A549 (cell line): ENCODE data around the gene OMP. TPM values are rescaled to one million over a fixed set of nuclear protein-coding genes. Genes with fewer than 3 reads are reported as not detected.

Source experiments
- ATAC-seq, 2 experiments: fragments of 200-7000 bp in 1 of 2; fragments of >200 bp in 1 of 2; cut with Nextera tagmentation in 1 of 2; cut with Tn5 transposase in 1 of 2; 3 replicates each; pipeline versions ENCODE4 v1.8.0 to v1.9.1; 2018 to 2020; ENCODE audit warnings: mild to moderate bottlenecking in 1 of 2, moderate library complexity in 1 of 2
- CTCF ChIA-PET: fragments of 300-600 bp; sonication (Branson Sonifier 250); formaldehyde crosslinking; extraction: SDS; loops from one replicate; lab custom pipeline; 2021; ENCODE audit warnings: antibody characterized with exemption, inconsistent platforms; lab: Yijun Ruan, JAX
- POLR2A ChIA-PET: fragments of 350-600 bp; formaldehyde crosslinking; extraction: SDS; loops from one replicate; lab custom pipeline; 2021; ENCODE audit warnings: antibody characterized with exemption, inconsistent platforms; lab: Yijun Ruan, JAX
- DNase-seq, 2 experiments: peaks; one replicate each; pipeline versions ENCODE4 v3.0.0 to v3.0.0-alpha.2; 2011 to 2016; ENCODE audit warnings: low read depth in 1 of 2, low spot score in 1 of 2
- FAIRE-seq: peaks from 2 replicates; lab custom pipeline; 2011; peaks lifted over from hg19 to GRCh38; lab: Jason Lieb, UNC
- H3K27ac ChIP-seq, 2 experiments: fragments of >200 bp; sonication (Bioruptor Twin); formaldehyde crosslinking; 3 replicates each; pipeline ENCODE4 v1.5.1; 2016 to 2017
- H3K4me1 ChIP-seq: fragments of >200 bp; sonication (Bioruptor Twin); formaldehyde crosslinking; 3 replicates; pipeline ENCODE4 v1.6.1; 2016
- H3K4me2 ChIP-seq: fragments of >200 bp; sonication (Bioruptor Twin); formaldehyde crosslinking; 3 replicates; pipeline ENCODE4 v1.6.1; 2016
- H3K4me3 ChIP-seq: fragments of >200 bp; sonication (Bioruptor Twin); formaldehyde crosslinking; 3 replicates; pipeline ENCODE4 v1.5.1; 2016
- H3K9me3 ChIP-seq: fragments of >200 bp; sonication (Bioruptor Twin); formaldehyde crosslinking; 3 replicates; pipeline ENCODE4 v1.6.1; 2016
- BHLHE40 ChIP-seq: IDR thresholded peaks from 2 replicates; pipeline ENCODE4 v1.6.1; 2012; ENCODE audit warnings: low read depth, low read length, inconsistent platforms
- CBX8 ChIP-seq: fragments of 200-600 bp; sonication (generic); IDR thresholded peaks from 2 replicates; pipeline ENCODE4 v1.6.1; 2016
- CEBPB ChIP-seq, 2 experiments: fragments of >200 bp in 1 of 2; sonication (Bioruptor Twin) in 1 of 2; formaldehyde crosslinking in 1 of 2; IDR thresholded peaks; 2 replicates each; pipeline ENCODE4 v1.6.1; 2012 to 2016
- EHF ChIP-seq: fragments of 250-450 bp; sonication (Bioruptor Pico); IDR thresholded peaks from 2 replicates; pipeline ENCODE4 v1.5.0; 2020; ENCODE audit warnings: mild to moderate bottlenecking
- EHMT2 ChIP-seq: fragments of 200-600 bp; sonication (generic); IDR thresholded peaks from 2 replicates; pipeline ENCODE4 v1.6.1; 2016; ENCODE audit warnings: antibody characterized with exemption, low read depth, mild to moderate bottlenecking, moderate library complexity
- ESRRA ChIP-seq: fragments of 150-350 bp; IDR thresholded peaks from 2 replicates; pipeline ENCODE4 v1.6.1; 2014; ENCODE audit warnings: mild to moderate bottlenecking, low read length, borderline replicate concordance
- FOSB ChIP-seq: fragments of 250-450 bp; sonication (Bioruptor Pico); IDR thresholded peaks from 2 replicates; pipeline ENCODE4 v1.5.0; 2020; ENCODE audit warnings: mild to moderate bottlenecking, moderate library complexity
- FOXS1 ChIP-seq: fragments of 250-450 bp; sonication (Bioruptor Pico); IDR thresholded peaks from 2 replicates; pipeline ENCODE4 v1.5.0; 2020; ENCODE audit warnings: mild to moderate bottlenecking, moderate library complexity
- JUNB ChIP-seq: fragments of >200 bp; sonication (Bioruptor Twin); formaldehyde crosslinking; IDR thresholded peaks from 2 replicates; pipeline ENCODE4 v1.6.1; 2016
- NPAS2 ChIP-seq: fragments of 250-450 bp; sonication (Bioruptor Pico); IDR thresholded peaks from 2 replicates; pipeline ENCODE4 v1.8.0; 2022; ENCODE audit warnings: mild to moderate bottlenecking, moderate library complexity, borderline replicate concordance
- POLR2AphosphoS2 ChIP-seq: conservative IDR thresholded peaks from 2 replicates; pipeline ENCODE4 v1.6.1; 2012; ENCODE audit warnings: low read length, improper control_type of control experiment, inconsistent platforms
- RAD21 ChIP-seq, 2 experiments: fragments of >200 bp in 1 of 2; sonication (Bioruptor Twin) in 1 of 2; formaldehyde crosslinking in 1 of 2; IDR thresholded peaks in 1 of 2; conservative IDR thresholded peaks in 1 of 2; 2 replicates in 1 of 2; 3 replicates in 1 of 2; pipeline ENCODE4 v1.6.1; 2012 to 2018; ENCODE audit warnings: inconsistent platforms in 1 of 2
- RARB ChIP-seq: fragments of 250-450 bp; sonication (Bioruptor Pico); IDR thresholded peaks from 2 replicates; pipeline ENCODE4 v1.8.0; 2021; ENCODE audit warnings: mild to moderate bottlenecking, moderate library complexity
- RFX5 ChIP-seq: fragments of 450-650 bp; IDR thresholded peaks from 2 replicates; pipeline ENCODE4 v1.7.1; 2014; ENCODE audit warnings: antibody characterized with exemption, mild to moderate bottlenecking, moderate library complexity
- RNF2 ChIP-seq: fragments of 200-600 bp; sonication (generic); IDR thresholded peaks from 2 replicates; pipeline ENCODE4 v1.6.1; 2016; ENCODE audit warnings: low read depth, mild to moderate bottlenecking, antibody characterized with exemption, moderate library complexity, borderline replicate concordance
- SMC3 ChIP-seq: fragments of >200 bp; sonication (Bioruptor Twin); formaldehyde crosslinking; IDR thresholded peaks from 3 replicates; pipeline ENCODE4 v1.6.1; 2018; ENCODE audit warnings: inconsistent platforms
- TP53 ChIP-seq: fragments of 250-450 bp; sonication (Bioruptor Pico); IDR thresholded peaks from 2 replicates; pipeline ENCODE4 v1.5.0; 2021; ENCODE audit warnings: mild to moderate bottlenecking, moderate library complexity
- ZFP36 ChIP-seq: fragments of 450-650 bp; IDR thresholded peaks from 2 replicates; pipeline ENCODE4 v1.6.1; 2014; ENCODE audit warnings: borderline replicate concordance; ENCODE audit not compliant: partially characterized antibody
- ZNF302 ChIP-seq: fragments of 250-450 bp; sonication (Bioruptor Pico); IDR thresholded peaks from 2 replicates; pipeline ENCODE4 v1.9.0; 2021; ENCODE audit warnings: inconsistent platforms, mild to moderate bottlenecking, moderate library complexity
- WGBS: methylation state at CpG from one replicate; pipeline ENCODE4 v1.1.6; 2017; ENCODE audit errors: missing lambda C conversion rate; 5-methylcytosine and 5-hydroxymethylcytosine counted together
- polyA plus RNA-seq, 4 experiments: library from polyadenylated mRNA; depleted of rRNA in 3 of 4; stranded (reverse); fragments of >200 nt; fragmentation: RNase III in 1 of 4; extraction: RNeasy Plus Mini Kit Qiagen cat#74134 plus additional on column Dnase treatment in 1 of 4; gene quantifications; 2 replicates in 3 of 4; 3 replicates in 1 of 4; pipeline ENCODE4 v1.2.3, GENCODE V29; 2011 to 2017
- TF ChIP-seq, protein P1 (sequence below): fragments of >200 bp; sonication (Bioruptor Twin); formaldehyde crosslinking; IDR thresholded peaks from 3 replicates; pipeline ENCODE4 v1.5.1; 2016
- TF ChIP-seq, protein P2 (sequence below): IDR thresholded peaks from 2 replicates; pipeline ENCODE4 v1.6.1; 2012
- TF ChIP-seq, protein P3 (sequence below): fragments of >200 bp; sonication (Bioruptor Twin); formaldehyde crosslinking; IDR thresholded peaks from 3 replicates; pipeline ENCODE4 v1.6.1; 2016

Gene OMP
- polyA plus RNA-seq, 2 of the 4 experiments (the other 2 are of a cell fraction) = not detected

DNA sequence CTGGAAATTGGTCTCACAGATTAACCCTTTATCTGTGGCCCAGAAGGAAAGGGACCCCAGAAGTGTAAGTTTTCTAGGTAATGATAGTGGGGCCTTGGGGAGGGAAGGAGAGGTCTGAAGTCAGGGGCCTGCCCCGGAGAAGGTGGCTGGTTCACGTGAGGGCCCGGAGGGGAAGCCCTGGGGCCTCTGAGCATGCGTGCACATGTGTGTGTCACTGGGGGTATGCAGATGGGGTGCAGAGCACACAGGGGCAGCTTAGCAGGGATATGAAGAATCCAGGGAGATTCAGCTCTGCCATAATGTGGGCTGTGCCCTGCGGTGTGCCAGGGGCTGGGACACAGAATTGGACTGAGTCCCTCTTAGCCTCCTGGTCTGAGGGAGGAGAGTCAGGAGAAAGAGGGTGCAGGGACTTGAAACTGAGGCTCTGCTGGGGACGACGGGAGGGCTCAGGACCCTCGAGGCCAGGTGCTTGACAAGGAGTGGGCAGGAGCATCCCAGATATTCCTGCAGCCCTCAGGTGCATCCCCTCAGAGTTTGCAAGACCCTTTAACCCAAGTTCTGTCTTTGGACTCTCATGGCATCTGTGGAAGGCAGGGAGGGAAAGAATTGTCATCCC, 40.9 kb downstream of the OMP start:
- no peaks in the 10 kb centered on the region for H3K9me3 ChIP-seq
- no peak overlapping the region for H3K27ac ChIP-seq
- ChIA-PET POLR2A (no interaction called here), CTCF (interaction anchor here (1.6 to 7.4 kb wide), 3 partner anchors 16 to 44 kb away, joined by 3 to 39 read pairs (median 5); partner anchors contain the start of gene MYO7A)
- no peak overlapping the region for H3K4me3 ChIP-seq
- peaks cover 3% of the 10 kb centered on the region; the same call in 1 of the 3 replicates for H3K4me1 ChIP-seq
- ATAC-seq (no peak), DNase-seq (no peak), FAIRE-seq (no peak)
- WGBS = 58% methylated on average over 8 of the region's 8 CpGs
- H3K4me2 ChIP-seq = no peak overlapping the region
- no peak for TF ChIP-seq SMC3
- no peak for TF ChIP-seq ZNF302 (CRISPR knock-in tag)
- TF ChIP-seq, protein P1, sequence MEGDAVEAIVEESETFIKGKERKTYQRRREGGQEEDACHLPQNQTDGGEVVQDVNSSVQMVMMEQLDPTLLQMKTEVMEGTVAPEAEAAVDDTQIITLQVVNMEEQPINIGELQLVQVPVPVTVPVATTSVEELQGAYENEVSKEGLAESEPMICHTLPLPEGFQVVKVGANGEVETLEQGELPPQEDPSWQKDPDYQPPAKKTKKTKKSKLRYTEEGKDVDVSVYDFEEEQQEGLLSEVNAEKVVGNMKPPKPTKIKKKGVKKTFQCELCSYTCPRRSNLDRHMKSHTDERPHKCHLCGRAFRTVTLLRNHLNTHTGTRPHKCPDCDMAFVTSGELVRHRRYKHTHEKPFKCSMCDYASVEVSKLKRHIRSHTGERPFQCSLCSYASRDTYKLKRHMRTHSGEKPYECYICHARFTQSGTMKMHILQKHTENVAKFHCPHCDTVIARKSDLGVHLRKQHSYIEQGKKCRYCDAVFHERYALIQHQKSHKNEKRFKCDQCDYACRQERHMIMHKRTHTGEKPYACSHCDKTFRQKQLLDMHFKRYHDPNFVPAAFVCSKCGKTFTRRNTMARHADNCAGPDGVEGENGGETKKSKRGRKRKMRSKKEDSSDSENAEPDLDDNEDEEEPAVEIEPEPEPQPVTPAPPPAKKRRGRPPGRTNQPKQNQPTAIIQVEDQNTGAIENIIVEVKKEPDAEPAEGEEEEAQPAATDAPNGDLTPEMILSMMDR = no peak
- no peak for TF ChIP-seq CEBPB (IDR thresholded peaks at IDR 0.05)
- no peak for TF ChIP-seq RAD21 (conservative IDR thresholded peaks at IDR 0.05 in 1 of 2, IDR thresholded peaks at IDR 0.05 in 1 of 2)
- no peak for TF ChIP-seq RFX5
- no peak for TF ChIP-seq CBX8
- TF ChIP-seq TP53 = no peak
- TF ChIP-seq, protein P2, sequence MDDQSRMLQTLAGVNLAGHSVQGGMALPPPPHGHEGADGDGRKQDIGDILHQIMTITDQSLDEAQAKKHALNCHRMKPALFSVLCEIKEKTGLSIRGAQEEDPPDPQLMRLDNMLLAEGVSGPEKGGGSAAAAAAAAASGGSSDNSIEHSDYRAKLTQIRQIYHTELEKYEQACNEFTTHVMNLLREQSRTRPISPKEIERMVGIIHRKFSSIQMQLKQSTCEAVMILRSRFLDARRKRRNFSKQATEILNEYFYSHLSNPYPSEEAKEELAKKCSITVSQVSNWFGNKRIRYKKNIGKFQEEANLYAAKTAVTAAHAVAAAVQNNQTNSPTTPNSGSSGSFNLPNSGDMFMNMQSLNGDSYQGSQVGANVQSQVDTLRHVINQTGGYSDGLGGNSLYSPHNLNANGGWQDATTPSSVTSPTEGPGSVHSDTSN = no peak
- TF ChIP-seq, all 56 proteins: peak for 0

DNA sequence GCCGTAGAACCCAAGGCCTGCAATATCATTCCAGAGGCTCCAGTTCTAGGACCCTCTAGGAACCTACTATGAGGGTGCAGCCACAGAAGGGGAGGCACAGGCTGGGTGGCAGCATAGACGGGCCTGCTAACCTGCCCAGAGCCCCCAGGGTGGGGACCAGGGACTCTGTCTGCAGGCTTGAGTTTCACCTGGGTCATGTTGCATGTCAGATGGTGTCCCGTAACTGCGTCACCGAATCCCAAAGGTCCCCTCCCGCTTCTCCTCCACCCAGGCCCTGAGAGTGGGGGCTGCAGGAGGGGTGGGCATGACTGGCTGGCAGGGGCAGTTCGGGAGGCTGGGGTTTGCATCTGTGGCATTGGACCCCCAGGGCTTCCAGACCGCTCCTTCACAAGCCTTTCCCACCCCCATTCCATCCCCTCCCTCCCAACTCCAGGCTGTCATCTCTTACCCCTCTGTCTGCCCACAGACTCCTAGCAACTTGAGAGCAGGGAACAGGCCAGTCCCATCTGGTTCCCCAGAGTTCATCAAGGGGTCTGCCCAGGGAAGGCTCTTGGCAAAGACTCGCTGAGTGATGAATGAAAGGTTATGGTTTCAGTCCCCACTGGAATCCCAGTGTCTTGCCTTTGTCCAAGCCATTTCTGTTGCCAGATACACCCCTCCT, 41.7 kb downstream of the OMP start:
- TF ChIP-seq ZFP36 (no peak), CEBPB (IDR thresholded peaks at IDR 0.05) (no peak), NPAS2 (CRISPR knock-in tag) (no peak), RARB (CRISPR knock-in tag) (no peak), FOXS1 (CRISPR knock-in tag) (no peak), CBX8 (no peak), EHMT2 (no peak)
- TF ChIP-seq, protein P3, sequence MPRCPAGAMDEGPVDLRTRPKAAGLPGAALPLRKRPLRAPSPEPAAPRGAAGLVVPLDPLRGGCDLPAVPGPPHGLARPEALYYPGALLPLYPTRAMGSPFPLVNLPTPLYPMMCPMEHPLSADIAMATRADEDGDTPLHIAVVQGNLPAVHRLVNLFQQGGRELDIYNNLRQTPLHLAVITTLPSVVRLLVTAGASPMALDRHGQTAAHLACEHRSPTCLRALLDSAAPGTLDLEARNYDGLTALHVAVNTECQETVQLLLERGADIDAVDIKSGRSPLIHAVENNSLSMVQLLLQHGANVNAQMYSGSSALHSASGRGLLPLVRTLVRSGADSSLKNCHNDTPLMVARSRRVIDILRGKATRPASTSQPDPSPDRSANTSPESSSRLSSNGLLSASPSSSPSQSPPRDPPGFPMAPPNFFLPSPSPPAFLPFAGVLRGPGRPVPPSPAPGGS = no peak
- TF ChIP-seq, all 56 proteins: peak for 0
- DNase-seq (no peak), FAIRE-seq (no peak), ATAC-seq (no peak)
- H3K9me3 ChIP-seq = no peaks in the 10 kb centered on the region
- ChIA-PET CTCF (interaction anchor here (1.0 to 7.4 kb wide), 2 partner anchors 17 to 43 kb away, joined by 4 to 39 read pairs; partner anchors contain the start of gene MYO7A), POLR2A (no interaction called here)
- no peak overlapping the region for H3K27ac ChIP-seq
- H3K4me1 ChIP-seq = peaks cover 3% of the 10 kb centered on the region; the same call in 1 of the 3 replicates
- no peak overlapping the region for H3K4me2 ChIP-seq
- no peak overlapping the region for H3K4me3 ChIP-seq
- whole genome bisulfite sequencing = 83% methylated on average over 9 of the region's 9 CpGs

DNA sequence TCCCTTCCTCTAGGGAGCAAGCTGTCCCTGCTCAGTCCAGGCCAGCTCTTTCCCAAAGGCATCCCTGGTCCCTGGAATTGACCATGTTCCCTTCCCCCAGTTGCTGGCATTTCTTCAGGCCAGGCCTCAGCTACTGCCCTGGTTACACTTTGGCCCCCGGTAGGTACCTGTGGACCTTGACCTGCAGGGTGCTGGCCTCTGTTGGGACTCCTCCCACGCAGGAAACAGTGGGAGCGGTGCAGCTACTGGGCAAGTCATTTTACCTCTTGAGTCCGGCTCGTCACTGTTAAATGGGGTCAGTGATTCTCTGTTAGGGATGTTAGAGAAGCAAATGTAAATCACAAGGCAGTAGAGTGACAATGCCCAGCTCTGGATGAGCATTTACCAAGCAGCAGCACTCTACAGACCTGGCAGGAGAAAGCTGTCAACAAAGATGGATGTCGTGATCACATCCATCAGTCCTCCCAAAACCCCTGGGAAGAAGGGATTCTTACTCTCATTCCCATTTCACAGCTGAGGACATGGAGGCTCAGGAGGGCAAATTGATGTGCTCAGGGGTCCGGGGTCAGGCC, 42.3 kb downstream of the OMP start:
- ATAC-seq = no peak
- TF ChIP-seq POLR2AphosphoS2 = no peak
- TF ChIP-seq RAD21 (conservative IDR thresholded peaks at IDR 0.05 in 1 of 2, IDR thresholded peaks at IDR 0.05 in 1 of 2) = no peak
- no peak for TF ChIP-seq EHF (CRISPR knock-in tag)
- TF ChIP-seq, protein P1 = no peak
- TF ChIP-seq ESRRA = no peak
- no peak for TF ChIP-seq JUNB
- no peak for TF ChIP-seq ZNF302 (CRISPR knock-in tag)
- TF ChIP-seq RNF2 = no peak
- no peak for TF ChIP-seq BHLHE40
- no peak for TF ChIP-seq NPAS2 (CRISPR knock-in tag)
- TF ChIP-seq FOSB (CRISPR knock-in tag) = no peak
- WGBS = 59% methylated on average over 7 of the region's 7 CpGs
- no peak for DNase-seq
- Histone ChIP-seq H3K4me1 (peaks cover 3% of the 10 kb centered on the region; the same call in 1 of the 3 replicates), H3K27ac (no peak overlapping the region), H3K4me3 (no peak overlapping the region), H3K9me3 (no peaks in the 10 kb centered on the region), H3K4me2 (no peak overlapping the region)
- CTCF ChIA-PET = interaction anchor here (1.0 to 7.4 kb wide), 2 partner anchors 18 to 43 kb away, joined by 4 to 39 read pairs; partner anchors contain the start of gene MYO7A
- POLR2A ChIA-PET = no interaction called here
- FAIRE-seq = no peak
